Measurements from ENCODE around the gene SLC8A3.

GRCh38 chr14:70000601-70001000 is 188.2 kb downstream of the SLC8A3 start:
- TF ChIP-seq REST (IDR thresholded peaks at IDR 0.05): no peak
- TF ChIP-seq CTCF (IDR thresholded peaks at IDR 0.05): no peak
- no peak for TF ChIP-seq CEBPB (IDR thresholded peaks at IDR 0.05)
- TF ChIP-seq EP300 (IDR thresholded peaks at IDR 0.05): no peak
- no peak for TF ChIP-seq CBX2 (IDR thresholded peaks at IDR 0.05; ENCODE audit: borderline replicate concordance, low read depth)
- TF ChIP-seq PBX3 (IDR thresholded peaks at IDR 0.05): no peak
- TF ChIP-seq CHD2 (IDR thresholded peaks at IDR 0.05; ENCODE audit: low read length, partially characterized antibody): no peak
- no peak for TF ChIP-seq POLR2A (IDR thresholded peaks at IDR 0.05; ENCODE audit: low read length)
- no peak for TF ChIP-seq NFE2L2 (conservative IDR thresholded peaks at IDR 0.05; ENCODE audit: low read length)
